ENCODE data around the gene C11orf86.
A peak's percentile ranks its signal among the peaks of the same experiment; 100 is the strongest.

Gene C11orf86

GRCh38 chr11:66964495-66964894, 10.6 kb upstream of the C11orf86 start:
- TF ChIP-seq SIN3A (IDR thresholded peaks at IDR 0.05; ENCODE audit: borderline replicate concordance, insufficient read depth, low read length) = no peak
- TF ChIP-seq POLR2AphosphoS5 (IDR thresholded peaks at IDR 0.05; ENCODE audit: low read depth, low read length) = no peak
- no peak for TF ChIP-seq FOXP2 (optimal IDR thresholded peaks at IDR 0.05; ENCODE audit: borderline replicate concordance, extremely low read depth, extremely low read length, insufficient read depth)
- no peak for TF ChIP-seq REST (IDR thresholded peaks at IDR 0.05; ENCODE audit: insufficient read depth in 1 of 2, low read depth in 2 of 2, low read length in 2 of 2)
- no peak for TF ChIP-seq TAF1 (IDR thresholded peaks at IDR 0.05; ENCODE audit: borderline replicate concordance, insufficient read depth, low read length)

GRCh38 chr11:66966351-66966750, 8.8 kb upstream of the C11orf86 start:
- TF ChIP-seq SIN3A (IDR thresholded peaks at IDR 0.05; ENCODE audit: borderline replicate concordance, insufficient read depth, low read length) (no peak), TAF1 (IDR thresholded peaks at IDR 0.05; ENCODE audit: borderline replicate concordance, insufficient read depth, low read length) (no peak), REST (IDR thresholded peaks at IDR 0.05; ENCODE audit: insufficient read depth in 1 of 2, low read depth in 2 of 2, low read length in 2 of 2) (no peak), FOXP2 (optimal IDR thresholded peaks at IDR 0.05; ENCODE audit: borderline replicate concordance, extremely low read depth, extremely low read length, insufficient read depth) (no peak), POLR2AphosphoS5 (IDR thresholded peaks at IDR 0.05; ENCODE audit: low read depth, low read length) (no peak)

GRCh38 chr11:66967670-66968425, 7.3 kb upstream of the C11orf86 start:
- TF ChIP-seq POLR2AphosphoS5 (IDR thresholded peaks at IDR 0.05; ENCODE audit: low read depth, low read length) (no peak), TAF1 (IDR thresholded peaks at IDR 0.05; ENCODE audit: borderline replicate concordance, insufficient read depth, low read length) (no peak), SIN3A (IDR thresholded peaks at IDR 0.05; ENCODE audit: borderline replicate concordance, insufficient read depth, low read length) (0 out of 2 replicates have a peak, but pooled peaks have one; percentile 15), FOXP2 (optimal IDR thresholded peaks at IDR 0.05; ENCODE audit: borderline replicate concordance, extremely low read depth, extremely low read length, insufficient read depth) (no peak), REST (IDR thresholded peaks at IDR 0.05; ENCODE audit: insufficient read depth in 1 of 2, low read depth in 2 of 2, low read length in 2 of 2) (no peak)

GRCh38 chr11:66969584-66970225, 5.4 kb upstream of the C11orf86 start:
- no peak for TF ChIP-seq POLR2AphosphoS5 (IDR thresholded peaks at IDR 0.05; ENCODE audit: low read depth, low read length)
- TF ChIP-seq SIN3A (IDR thresholded peaks at IDR 0.05; ENCODE audit: borderline replicate concordance, insufficient read depth, low read length) = no peak
- TF ChIP-seq FOXP2 (optimal IDR thresholded peaks at IDR 0.05; ENCODE audit: borderline replicate concordance, extremely low read depth, extremely low read length, insufficient read depth) = no peak
- no peak for TF ChIP-seq TAF1 (IDR thresholded peaks at IDR 0.05; ENCODE audit: borderline replicate concordance, insufficient read depth, low read length)
- no peak for TF ChIP-seq REST (IDR thresholded peaks at IDR 0.05; ENCODE audit: insufficient read depth in 1 of 2, low read depth in 2 of 2, low read length in 2 of 2)
